Mucosa of stomach (tissue), 1 donor: ENCODE measurements around the gene NALCN.

Experiments
- H3K27me3 ChIP-seq: one replicate; pipeline ENCODE4 v1.7.0; 2013; ENCODE audit warnings: mild to moderate bottlenecking, low read length; ENCODE audit not compliant: control insufficient read depth, insufficient read depth
- H3K36me3 ChIP-seq: one replicate; pipeline ENCODE4 v1.7.0; 2013; ENCODE audit warnings: low read length; ENCODE audit not compliant: control insufficient read depth, insufficient read depth
- H3K4me1 ChIP-seq: one replicate; pipeline ENCODE4 v1.7.0; 2013; ENCODE audit warnings: mild to moderate bottlenecking, low read length; ENCODE audit not compliant: control insufficient read depth, insufficient read depth
- H3K4me3 ChIP-seq: one replicate; pipeline ENCODE4 v1.7.0; 2013; ENCODE audit warnings: low read length
- H3K9ac ChIP-seq: one replicate; pipeline ENCODE4 v1.7.0; 2013; ENCODE audit warnings: mild to moderate bottlenecking, low read length, moderate library complexity
- H3K9me3 ChIP-seq: one replicate; pipeline ENCODE4 v1.7.0; 2013; ENCODE audit warnings: mild to moderate bottlenecking, low read length, moderate library complexity; ENCODE audit not compliant: control insufficient read depth
- donor health status: Pancreatic carcinoma.

Gene NALCN

GRCh38 chr13:101080616-101081015 lies 335.7 kb downstream of the NALCN start:
- no peaks in the 10 kb centered on the region for H3K4me1 ChIP-seq

GRCh38 chr13:101065329-101065728 lies 351.0 kb downstream of the NALCN start:
- Histone ChIP-seq H3K9me3 (no peaks in the 10 kb centered on the region), H3K27me3 (no peaks in the 10 kb centered on the region), H3K4me3 (no peak overlapping the region), H3K4me1 (no peaks in the 10 kb centered on the region), H3K36me3 (no peaks in the 10 kb centered on the region), H3K9ac (no peak overlapping the region)

More at GRCh38 chr13:101080616-101081015, 335.7 kb downstream of the NALCN start:
- Histone ChIP-seq H3K36me3 (no peaks in the 10 kb centered on the region), H3K4me3 (no peak overlapping the region), H3K9me3 (no peaks in the 10 kb centered on the region), H3K9ac (no peak overlapping the region), H3K27me3 (no peaks in the 10 kb centered on the region)

DNA sequence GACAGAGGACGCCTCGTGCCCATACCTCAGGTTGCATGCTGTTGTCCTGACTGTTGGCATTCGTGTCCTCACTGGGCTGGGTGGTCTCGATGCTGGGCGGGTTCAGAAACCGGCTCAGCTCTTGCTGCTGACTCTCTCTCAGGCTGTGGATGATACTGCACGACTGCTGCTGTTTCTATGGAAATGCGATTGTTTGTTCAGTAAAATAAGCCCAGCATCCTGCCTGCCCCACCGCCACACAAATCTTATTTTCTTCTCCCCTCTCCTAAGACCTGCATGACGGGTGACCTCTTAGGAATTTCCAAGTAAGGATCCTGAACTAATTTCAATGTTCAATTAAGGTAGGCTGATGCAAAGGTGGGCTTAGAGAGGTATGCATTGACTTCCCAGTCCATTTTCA lies 356.5 kb downstream of the NALCN start:
- Histone ChIP-seq H3K4me1 (no peaks in the 10 kb centered on the region), H3K4me3 (no peak overlapping the region), H3K36me3 (no peaks in the 10 kb centered on the region), H3K9ac (no peak overlapping the region), H3K9me3 (no peaks in the 10 kb centered on the region), H3K27me3 (no peaks in the 10 kb centered on the region)

GRCh38 chr13:101058841-101059240 lies 357.5 kb downstream of the NALCN start:
- Histone ChIP-seq H3K4me1 (no peaks in the 10 kb centered on the region), H3K27me3 (no peaks in the 10 kb centered on the region), H3K36me3 (no peaks in the 10 kb centered on the region), H3K4me3 (no peak overlapping the region), H3K9ac (no peak overlapping the region), H3K9me3 (no peaks in the 10 kb centered on the region)

DNA sequence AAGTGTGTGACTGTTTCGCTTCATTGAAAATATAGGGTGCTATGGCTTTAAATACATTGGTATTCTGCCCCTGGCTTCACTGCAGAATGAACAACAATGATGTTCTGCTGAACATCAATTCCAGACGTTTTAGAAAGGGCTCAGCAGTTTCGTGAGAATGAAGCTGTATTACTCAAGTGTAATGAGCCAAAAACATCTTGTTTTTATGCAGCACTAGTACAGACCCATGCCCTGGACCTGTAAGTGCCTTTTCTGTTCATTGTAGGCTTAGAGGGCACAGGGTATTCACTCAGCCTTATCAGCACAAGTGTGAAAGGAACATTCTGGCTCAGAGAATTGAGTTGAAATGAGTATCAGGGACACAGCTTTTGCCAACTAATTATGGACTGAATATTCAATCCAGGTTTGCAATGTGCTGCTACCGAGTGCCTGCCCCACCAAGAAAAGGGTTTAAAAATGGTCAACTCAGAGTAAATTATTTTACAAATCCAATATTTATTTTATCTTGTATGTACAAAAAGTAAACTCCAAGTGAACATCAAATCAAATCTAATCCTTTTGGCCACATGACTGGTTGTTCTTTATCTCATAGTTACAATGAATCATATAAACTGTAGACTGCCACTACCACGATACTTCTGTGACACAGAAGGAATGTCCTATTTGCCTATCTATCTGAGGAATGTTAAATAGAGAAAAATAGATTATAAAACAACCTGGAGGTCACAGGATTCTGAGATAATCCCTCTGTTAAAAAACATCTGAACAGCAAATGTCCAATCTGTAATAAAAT lies 362.8 kb downstream of the NALCN start:
- no peaks in the 10 kb centered on the region for H3K4me1 ChIP-seq
- no peaks in the 10 kb centered on the region for H3K36me3 ChIP-seq
- no peaks in the 10 kb centered on the region for H3K27me3 ChIP-seq
- no peaks in the 10 kb centered on the region for H3K9me3 ChIP-seq
- H3K9ac ChIP-seq, result no peak overlapping the region
- no peak overlapping the region for H3K4me3 ChIP-seq

- H3K4me1 ChIP-seq, result no peaks in the 10 kb centered on the region
- H3K27me3 ChIP-seq, result no peaks in the 10 kb centered on the region
- no peaks in the 10 kb centered on the region for H3K9me3 ChIP-seq
- H3K36me3 ChIP-seq, result no peaks in the 10 kb centered on the region
- H3K4me3 ChIP-seq, result no peak overlapping the region
- H3K9ac ChIP-seq, result no peak overlapping the region
These were observed 367.0 kb downstream of the NALCN start for GRCh38 chr13:101049166-101049850.

DNA sequence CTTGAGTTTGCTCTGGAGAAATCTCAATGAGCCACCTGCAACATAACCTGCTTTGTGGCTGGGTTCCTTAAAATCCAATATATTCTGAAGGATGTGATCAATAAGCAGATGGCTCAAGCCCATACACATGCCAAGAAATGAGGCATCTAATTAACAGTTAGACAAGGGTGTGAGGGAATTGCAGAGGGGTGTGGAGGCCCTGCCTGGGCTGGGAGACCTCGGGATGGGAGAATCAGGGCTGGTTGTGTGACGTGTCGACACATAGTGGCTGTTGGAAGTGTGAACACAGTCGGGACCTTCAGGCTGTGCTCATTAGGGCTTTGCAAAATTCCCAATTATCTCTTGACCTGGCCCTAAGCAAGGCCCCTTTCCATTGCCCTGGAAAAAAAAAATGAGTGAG lies 379.8 kb downstream of the NALCN start:
- Histone ChIP-seq H3K4me3 (no peak overlapping the region), H3K4me1 (no peaks in the 10 kb centered on the region), H3K27me3 (no peaks in the 10 kb centered on the region), H3K9ac (no peak overlapping the region), H3K36me3 (no peaks in the 10 kb centered on the region), H3K9me3 (no peaks in the 10 kb centered on the region)

DNA sequence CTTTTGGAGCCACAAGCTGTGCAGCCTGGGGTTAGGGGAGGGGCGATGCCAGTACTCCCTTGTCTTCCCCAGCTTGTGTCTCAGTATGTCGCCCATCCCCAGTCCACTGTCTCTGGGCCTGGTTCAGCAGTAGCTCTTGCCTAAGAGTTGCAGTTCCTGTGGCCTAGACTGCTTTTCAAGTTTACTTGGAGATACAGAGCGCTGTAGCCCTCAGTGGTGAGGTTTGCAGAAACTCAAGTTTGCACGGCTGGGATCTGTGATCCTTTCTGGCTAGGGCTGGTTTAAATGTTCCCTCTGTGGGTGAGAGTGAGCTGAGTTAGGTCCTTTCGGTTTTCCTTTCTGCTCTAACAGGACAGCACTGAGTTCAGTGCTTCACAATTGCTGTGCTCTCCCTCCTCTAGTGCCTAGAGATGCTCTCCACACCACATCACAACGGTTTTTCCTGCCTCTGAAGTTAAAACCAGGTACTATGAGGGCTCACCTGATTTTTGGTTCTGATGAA lies 381.1 kb downstream of the NALCN start:
- Histone ChIP-seq H3K27me3 (no peaks in the 10 kb centered on the region), H3K9ac (no peak overlapping the region), H3K4me1 (no peaks in the 10 kb centered on the region), H3K9me3 (no peaks in the 10 kb centered on the region), H3K36me3 (no peaks in the 10 kb centered on the region), H3K4me3 (no peak overlapping the region)

GRCh38 chr13:101026736-101027398 lies 389.4 kb downstream of the NALCN start:
- no peak overlapping the region for H3K4me3 ChIP-seq
- peaks cover 6% of the 10 kb centered on the region for H3K4me1 ChIP-seq
- no peak overlapping the region for H3K9ac ChIP-seq
- H3K9me3 ChIP-seq, result no peaks in the 10 kb centered on the region
- no peaks in the 10 kb centered on the region for H3K36me3 ChIP-seq
- no peaks in the 10 kb centered on the region for H3K27me3 ChIP-seq

- Histone ChIP-seq H3K9me3 (no peaks in the 10 kb centered on the region), H3K9ac (no peak overlapping the region), H3K4me3 (no peak overlapping the region), H3K36me3 (no peaks in the 10 kb centered on the region), H3K4me1 (peaks cover 6% of the 10 kb centered on the region), H3K27me3 (no peaks in the 10 kb centered on the region)
These were observed 390.0 kb downstream of the NALCN start for GRCh38 chr13:101026328-101026727.

DNA sequence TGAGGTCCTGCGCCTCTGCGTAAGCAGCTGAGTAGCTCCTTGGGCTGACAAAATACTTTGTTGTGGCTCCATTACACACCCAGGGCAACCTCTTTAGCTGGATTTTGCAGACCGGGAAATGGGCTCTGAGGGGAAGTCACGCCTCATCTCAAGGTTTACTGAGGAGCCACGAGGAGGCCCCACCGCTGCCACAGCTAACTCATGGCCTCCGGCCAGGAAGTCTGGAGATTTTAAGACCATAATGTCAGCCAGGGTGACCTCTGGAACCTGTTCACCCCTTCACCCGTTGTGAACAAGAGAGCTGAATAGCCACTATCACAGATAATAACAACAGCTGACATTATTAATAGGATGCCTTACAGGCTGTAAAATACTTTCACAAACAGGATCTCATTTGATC lies 390.4 kb downstream of the NALCN start:
- Histone ChIP-seq H3K9ac (no peak overlapping the region), H3K4me1 (peaks cover 6% of the 10 kb centered on the region), H3K9me3 (no peaks in the 10 kb centered on the region), H3K36me3 (no peaks in the 10 kb centered on the region), H3K4me3 (no peak overlapping the region), H3K27me3 (no peaks in the 10 kb centered on the region)

- no peak overlapping the region for H3K9ac ChIP-seq
- no peaks in the 10 kb centered on the region for H3K9me3 ChIP-seq
- H3K27me3 ChIP-seq, result no peaks in the 10 kb centered on the region
- H3K36me3 ChIP-seq, result no peaks in the 10 kb centered on the region
- peaks cover 6% of the 10 kb centered on the region for H3K4me1 ChIP-seq
- H3K4me3 ChIP-seq, result no peak overlapping the region
These were observed 390.8 kb downstream of the NALCN start for GRCh38 chr13:101025519-101025918.
